Ishikawa (cell line): ENCODE measurements around the gene IDI2.
A peak's percentile ranks its signal among the peaks of the same experiment; 100 is the strongest.

Experiments used
- CEBPB ChIP-seq: IDR thresholded peaks from 2 replicates; pipeline ENCODE4 v1.6.1; 2012
- TEAD4 ChIP-seq: IDR thresholded peaks from 2 replicates; pipeline ENCODE4 v1.6.1; 2012
- TF ChIP-seq, protein P1 (sequence below): IDR thresholded peaks from 2 replicates; pipeline ENCODE4 v1.6.1; 2012

DNA sequence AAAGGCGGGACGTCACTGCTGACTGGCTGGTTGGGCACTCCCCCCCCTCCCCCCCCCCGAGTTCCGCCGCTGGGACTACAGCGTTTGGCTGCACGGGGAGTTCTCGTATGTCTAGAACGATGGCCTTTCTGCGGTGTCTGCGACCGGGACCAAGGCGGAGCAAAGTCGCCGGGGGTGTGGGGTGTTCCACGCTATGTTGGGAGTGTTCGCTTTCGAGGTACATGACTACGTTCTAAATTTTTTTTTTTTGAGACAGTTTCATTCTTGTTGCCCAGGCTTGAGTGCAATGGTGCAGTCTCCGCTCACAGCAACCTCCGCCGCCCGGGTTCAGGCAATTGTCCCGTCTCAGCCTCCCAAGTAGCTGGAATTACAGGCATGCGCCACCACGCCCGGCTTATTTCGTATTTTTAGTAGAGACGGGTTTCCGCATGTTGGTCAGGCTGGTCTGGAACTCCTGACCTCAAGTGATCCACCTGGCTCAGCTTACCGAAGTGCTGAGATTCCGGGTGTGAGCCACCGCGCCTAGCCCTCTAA, 23.8 kb upstream of the IDI2 start:
- TF ChIP-seq, protein P1, sequence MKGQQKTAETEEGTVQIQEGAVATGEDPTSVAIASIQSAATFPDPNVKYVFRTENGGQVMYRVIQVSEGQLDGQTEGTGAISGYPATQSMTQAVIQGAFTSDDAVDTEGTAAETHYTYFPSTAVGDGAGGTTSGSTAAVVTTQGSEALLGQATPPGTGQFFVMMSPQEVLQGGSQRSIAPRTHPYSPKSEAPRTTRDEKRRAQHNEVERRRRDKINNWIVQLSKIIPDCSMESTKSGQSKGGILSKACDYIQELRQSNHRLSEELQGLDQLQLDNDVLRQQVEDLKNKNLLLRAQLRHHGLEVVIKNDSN = 0 out of 2 replicates have a peak, but pooled peaks have one; percentile 17
- 0 out of 2 replicates have a peak, but pooled peaks have one; percentile 31 for TF ChIP-seq TEAD4
- no peak for TF ChIP-seq CEBPB
